ENCODE results near the gene CHCHD3.

The CHCHD3 gene

DNA sequence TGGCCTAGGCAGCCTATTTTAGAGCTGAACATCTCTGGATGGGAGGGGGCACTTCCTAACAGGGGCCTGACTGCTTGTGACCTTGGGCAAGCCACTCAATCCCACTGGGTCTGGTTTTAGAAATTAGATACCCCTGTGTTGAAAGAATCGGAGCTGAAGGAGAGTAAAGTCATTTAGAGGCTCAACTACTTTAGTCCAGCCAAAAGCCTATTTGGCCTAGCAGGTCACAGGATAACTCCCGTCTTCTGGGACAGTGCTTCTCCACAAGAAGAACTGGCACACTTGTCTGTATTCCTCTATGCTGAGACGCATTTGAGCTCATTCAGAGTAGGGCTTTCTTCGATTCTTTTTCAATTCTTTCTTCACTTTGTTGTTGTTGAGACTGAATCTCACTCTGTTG is 224.2 kb downstream of the CHCHD3 start:
- DNase-seq = no peak

DNA sequence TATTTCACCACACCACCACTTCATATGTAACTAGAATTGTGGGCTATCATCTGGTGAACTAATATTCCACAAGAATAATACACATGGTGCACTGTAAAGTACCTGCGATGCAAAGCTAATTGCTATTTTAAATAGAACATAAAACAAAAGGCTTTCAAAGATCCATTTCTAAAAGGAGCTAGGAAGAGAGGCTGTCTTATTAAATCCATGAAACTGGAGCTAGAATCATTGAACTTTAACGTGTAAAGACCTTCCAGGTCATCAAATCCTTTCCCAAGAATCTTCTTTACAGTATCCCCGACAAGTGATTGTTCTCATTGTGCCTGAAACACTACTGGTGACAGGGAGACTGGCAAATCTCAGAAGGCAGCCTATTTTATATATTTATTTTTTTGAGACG is 224.9 kb downstream of the CHCHD3 start:
- DNase-seq = no peak

DNA sequence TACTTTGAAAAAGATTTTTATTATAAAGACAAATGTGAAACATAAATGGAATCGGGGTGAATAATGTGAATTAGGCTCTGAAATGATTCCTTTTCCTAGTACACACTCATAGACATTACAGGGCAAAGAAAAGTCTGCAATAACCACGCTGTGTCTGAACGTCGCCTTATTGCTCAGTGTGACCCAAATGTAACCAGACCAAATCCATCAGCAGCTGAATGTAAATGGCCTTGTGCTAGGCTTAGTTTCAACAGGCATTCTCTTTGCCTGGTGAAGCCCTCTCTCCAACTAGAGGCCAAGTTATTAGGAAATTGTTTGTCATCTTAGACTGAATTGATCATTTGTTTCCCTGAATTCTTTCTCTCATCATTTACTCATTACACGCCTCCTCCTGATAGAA is 225.5 kb downstream of the CHCHD3 start:
- no peak for DNase-seq

DNA sequence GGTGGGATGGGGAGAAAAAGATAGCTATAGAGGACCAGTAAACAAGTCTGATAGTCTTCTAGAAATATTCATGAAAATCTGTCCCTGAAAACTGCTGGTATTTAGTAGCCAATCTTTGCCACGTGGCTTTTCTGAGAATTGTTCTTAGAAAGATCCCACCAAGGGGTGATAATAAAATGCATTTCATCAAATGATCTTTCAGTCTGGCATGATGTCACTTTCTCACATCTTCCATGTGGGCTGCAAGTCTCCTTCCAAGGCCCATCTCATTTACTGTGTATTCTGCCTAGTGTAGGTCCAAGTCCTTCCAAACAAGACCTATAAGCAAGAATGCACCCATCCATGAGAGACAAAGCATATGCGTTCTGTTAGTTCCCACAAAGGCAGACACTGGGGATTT is 226.0 kb downstream of the CHCHD3 start:
- no peak for DNase-seq

- DNase-seq = no peak
Observed at GRCh38 chr7:132854238-132854637, 227.7 kb downstream of the CHCHD3 start.

DNA sequence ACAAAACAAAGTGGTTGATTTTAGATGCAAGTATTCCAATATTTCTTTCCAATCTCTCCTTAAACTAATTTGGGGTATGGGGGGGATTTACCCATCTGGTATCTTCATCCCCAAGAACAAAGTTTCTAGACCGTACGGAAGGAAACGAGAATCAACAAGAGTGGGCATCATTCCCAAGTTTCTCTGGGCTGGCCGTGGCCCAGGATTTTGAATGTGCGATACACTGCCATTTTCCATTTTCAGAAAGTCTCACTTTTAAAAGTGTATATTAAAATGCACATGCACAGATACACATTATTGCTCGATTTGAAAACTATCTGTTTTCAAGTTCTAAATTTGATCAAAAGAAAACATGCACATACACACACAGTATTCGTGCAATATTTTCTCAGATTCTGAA is 234.5 kb downstream of the CHCHD3 start:
- no peak for DNase-seq

- DNase-seq = no peak
Observed at GRCh38 chr7:132846086-132846485, 235.8 kb downstream of the CHCHD3 start.

GRCh38 chr7:132842478-132842877 is 239.4 kb downstream of the CHCHD3 start:
- no peak for DNase-seq

GRCh38 chr7:132840199-132840598 is 241.7 kb downstream of the CHCHD3 start:
- no peak for DNase-seq

DNA sequence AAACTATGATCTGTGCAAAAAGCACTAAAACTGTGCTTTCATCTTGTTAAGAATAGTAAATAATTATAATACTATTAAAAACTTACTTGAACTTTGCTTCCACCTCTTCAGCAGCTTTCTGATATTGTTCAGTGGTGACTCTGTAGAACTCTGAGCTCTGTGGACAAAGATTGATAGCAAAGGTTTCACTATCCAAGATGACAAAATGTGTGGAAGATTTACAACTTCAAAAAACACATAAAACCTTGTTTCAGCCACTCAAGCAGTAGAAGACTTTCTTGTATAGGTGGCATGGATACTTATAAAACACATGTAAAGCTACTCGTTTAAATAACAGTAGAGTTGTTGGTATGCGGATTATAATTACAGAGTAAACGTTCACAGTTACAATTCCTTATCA is 243.6 kb downstream of the CHCHD3 start:
- DNase-seq = no peak

DNA sequence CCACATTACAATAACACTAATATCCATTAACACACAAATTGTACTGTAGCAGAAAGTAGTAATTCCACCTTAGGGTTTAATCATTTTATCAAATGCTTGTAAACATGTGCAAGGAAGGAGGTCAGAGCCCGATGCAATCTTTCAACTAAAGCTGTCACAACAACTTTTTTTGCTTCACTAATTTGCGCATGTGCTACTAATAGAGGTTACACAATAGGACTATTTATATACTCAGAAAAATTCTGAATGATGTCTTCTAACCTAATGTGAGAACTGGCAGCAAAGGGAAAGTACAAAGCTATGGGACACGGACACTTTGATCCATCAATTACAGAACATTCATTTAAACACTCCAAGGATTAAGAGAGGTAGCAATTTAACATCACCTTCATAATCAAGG is 244.4 kb downstream of the CHCHD3 start:
- DNase-seq = no peak

DNA sequence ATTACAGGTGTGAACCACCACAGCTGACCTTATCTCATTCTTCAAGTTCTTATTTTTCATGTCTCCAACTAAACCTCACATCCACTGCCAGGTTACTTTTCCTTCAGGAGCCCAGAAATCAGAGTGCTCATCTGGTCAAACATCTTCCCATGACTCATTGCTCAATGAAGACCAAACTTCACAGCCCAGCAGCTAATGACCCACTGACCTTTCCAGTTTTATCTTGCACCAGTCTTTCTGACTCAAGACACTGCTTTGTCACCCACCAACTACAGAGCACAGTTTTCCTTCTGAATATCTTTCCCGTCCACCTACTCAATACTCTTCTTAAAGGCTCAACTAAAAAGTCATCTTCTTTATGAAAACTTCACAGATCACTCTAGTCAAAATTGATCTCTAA is 245.1 kb downstream of the CHCHD3 start:
- DNase-seq = no peak

DNA sequence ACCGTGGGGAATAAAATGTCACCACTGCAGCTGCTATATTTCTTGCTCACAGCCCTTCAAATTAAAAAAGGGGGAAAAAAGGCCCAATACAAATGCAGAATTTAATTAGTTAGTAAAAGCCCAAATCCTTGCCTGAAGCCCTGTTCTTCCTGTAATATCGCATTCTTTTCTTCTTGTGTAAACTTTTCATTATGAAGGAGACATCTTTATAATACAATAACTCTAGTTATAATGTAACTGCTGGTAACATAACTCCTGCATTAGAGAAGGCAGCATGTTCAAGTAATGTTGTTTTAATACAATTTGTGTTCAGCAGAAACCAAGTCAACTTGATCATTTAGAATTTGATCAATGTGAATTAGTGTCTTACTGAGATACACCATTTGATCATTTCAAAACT is 250.9 kb downstream of the CHCHD3 start:
- no peak for DNase-seq

DNA sequence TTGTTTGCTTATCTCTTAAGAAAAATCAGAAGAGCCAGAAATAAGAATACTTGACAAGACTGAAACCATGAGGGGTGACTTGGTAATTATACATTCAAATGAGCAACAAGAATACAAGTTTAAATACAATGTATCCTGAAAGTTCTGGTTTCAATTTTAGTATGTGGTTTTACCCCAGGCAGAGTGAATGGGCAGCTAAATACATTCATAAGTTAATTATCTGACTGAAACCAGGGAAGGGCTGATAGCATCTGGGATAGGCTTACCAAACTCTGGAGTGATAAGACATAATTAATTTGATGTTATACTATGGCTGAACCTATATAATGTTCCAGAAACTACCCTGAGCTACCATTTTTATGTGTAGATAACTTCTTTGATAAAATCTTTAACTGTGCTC is 253.4 kb downstream of the CHCHD3 start:
- no peak for DNase-seq

GRCh38 chr7:132825932-132826835 is 255.7 kb downstream of the CHCHD3 start:
- DNase-seq = no peak

DNA sequence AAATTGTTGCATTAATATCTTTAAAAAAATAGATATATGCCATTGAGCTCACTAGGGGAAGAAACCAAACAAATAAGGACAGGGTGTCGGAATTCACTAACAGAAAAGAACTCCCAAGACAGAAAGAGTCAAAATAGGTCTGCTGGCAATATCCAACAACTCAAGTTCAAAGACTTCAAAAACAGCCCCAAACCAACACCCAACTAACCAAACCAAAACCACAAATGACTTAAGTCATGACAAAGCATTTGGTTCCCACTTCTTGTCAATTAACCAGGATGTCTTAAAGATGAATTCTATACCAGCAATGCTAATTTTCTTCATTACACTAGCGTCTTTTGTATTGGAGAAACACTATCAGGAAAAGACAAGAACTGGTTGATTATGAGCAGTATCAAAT is 256.7 kb downstream of the CHCHD3 start:
- DNase-seq = no peak

DNA sequence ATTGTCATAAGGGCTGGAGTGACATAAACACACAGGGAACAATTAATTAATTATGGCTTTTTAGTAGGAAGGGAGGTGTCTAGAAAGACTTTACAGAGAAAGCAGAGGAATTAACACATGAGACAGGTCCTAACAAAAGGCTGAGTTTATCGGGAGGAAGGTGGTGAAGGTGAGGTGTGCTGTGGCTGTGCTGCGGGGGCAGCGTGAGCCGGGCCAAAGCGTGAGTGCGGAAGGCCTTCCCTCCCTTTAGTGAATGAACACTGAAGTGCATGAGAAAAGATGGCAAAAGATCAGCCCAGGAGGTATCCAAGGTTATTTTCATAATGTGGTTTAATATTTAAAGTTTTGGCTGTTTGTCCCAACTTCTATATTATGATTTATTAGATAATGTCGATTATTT is 262.2 kb downstream of the CHCHD3 start:
- DNase-seq = no peak

- no peak for DNase-seq
Observed at GRCh38 chr7:132817949-132818348, 263.9 kb downstream of the CHCHD3 start.

GRCh38 chr7:132815696-132816311 is 266.1 kb downstream of the CHCHD3 start:
- no peak for DNase-seq

- DNase-seq = no peak
Observed at GRCh38 chr7:132815130-132815529, 266.8 kb downstream of the CHCHD3 start.

- DNase-seq = no peak
Observed at GRCh38 chr7:132810561-132810960, 271.3 kb downstream of the CHCHD3 start.

GRCh38 chr7:132806834-132807233 is 275.1 kb downstream of the CHCHD3 start:
- no peak for DNase-seq

GRCh38 chr7:132805766-132806165 is 276.1 kb downstream of the CHCHD3 start:
- no peak for DNase-seq

DNA sequence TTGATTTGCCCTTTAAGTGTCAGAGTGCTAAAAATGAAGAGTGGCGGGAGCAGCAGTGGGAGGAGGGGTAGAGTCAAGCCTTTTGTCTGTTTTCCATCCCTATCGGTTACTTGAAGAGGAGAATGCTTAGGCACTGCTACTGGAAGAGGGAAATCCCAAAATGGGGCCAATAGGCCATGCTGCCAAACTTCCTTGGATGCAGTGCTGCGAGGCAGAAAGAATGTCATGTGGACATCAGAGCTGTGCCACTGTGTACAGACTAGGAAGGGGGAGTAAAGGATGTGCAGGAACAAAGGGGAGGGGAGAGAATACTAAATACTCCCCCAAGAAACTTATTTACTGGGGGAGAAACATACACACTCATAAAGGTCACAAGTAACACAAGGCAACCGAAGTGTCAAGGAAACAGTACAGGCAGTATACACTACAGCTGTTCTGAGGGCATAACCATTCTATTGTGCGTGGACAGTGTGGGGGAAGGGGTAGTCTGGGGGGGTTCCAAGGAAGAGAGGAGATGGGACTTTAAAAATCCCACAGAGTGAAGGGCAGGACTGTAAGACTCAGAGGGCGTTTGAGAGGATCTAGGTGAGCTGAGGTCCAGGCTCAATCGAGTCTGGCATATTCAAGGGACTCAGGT is 276.9 kb downstream of the CHCHD3 start:
- no peak for DNase-seq
